ENCODE results near the gene SLC1A2. TPM values are rescaled to one million over a fixed set of nuclear protein-coding genes. Genes with fewer than 3 reads are reported as not detected.

The SLC1A2 gene
- total and polyA plus RNA-seq, 2 experiments from 2014 or later = 0.70 to 2.8 TPM

- Histone ChIP-seq H3K79me2 (replicated peaks; ENCODE audit: insufficient read depth) (no peaks in the 10 kb centered on the region), H4K20me1 (replicated peaks; ENCODE audit: insufficient read depth) (no peaks in the 10 kb centered on the region), H3K27me3 (ENCODE audit: insufficient read depth) (no peaks in the 10 kb centered on the region), H3K9me2 (ENCODE audit: insufficient read depth) (no peaks in the 10 kb centered on the region), H3K4me3 (no peak overlapping the region), H3K36me3 (ENCODE audit: insufficient read depth) (no peaks in the 10 kb centered on the region), H3K4me2 (no peak overlapping the region), H3K4me1 (ENCODE audit: insufficient read depth) (no peaks in the 10 kb centered on the region), H3F3A (replicated peaks; ENCODE audit: low read depth) (no peaks in the 10 kb centered on the region), H2AFZ (no peak overlapping the region), H3K27ac (ENCODE audit: low read depth) (no peak overlapping the region)
- Mint-ChIP-seq H3K4me3 (no peak overlapping the region), H3K9me3 (no peaks in the 10 kb centered on the region; the same call in 2 of the 3 replicates), H3K27ac (no peak overlapping the region), H3K27me3 (ENCODE audit: insufficient read depth, low read depth, poor library complexity) (peaks cover 6% of the 10 kb centered on the region), H3K4me1 (no peaks in the 10 kb centered on the region), H3K36me3 (ENCODE audit: low read depth) (no peaks in the 10 kb centered on the region)
- no peak for DNase-seq (ENCODE audit: low spot score)
- TF ChIP-seq CTCF (conservative IDR thresholded peaks at IDR 0.05; ENCODE audit: low read depth in 2 of 2) (no peak), ETS1 (IDR thresholded peaks at IDR 0.05) (no peak), REST (IDR thresholded peaks at IDR 0.05; ENCODE audit: unreplicated experiment) (no peak), NANOG (IDR thresholded peaks at IDR 0.05; ENCODE audit: borderline replicate concordance) (no peak), STAT1 (IDR thresholded peaks at IDR 0.05; ENCODE audit: unreplicated experiment) (no peak), EZH2phosphoT487 (IDR thresholded peaks at IDR 0.05; ENCODE audit: unreplicated experiment) (no peak), JUNB (IDR thresholded peaks at IDR 0.05; ENCODE audit: unreplicated experiment) (no peak), ZNF331 (CRISPR knock-in tag; IDR thresholded peaks at IDR 0.05; ENCODE audit: low read depth) (no peak), POLR2AphosphoS5 (IDR thresholded peaks at IDR 0.05; ENCODE audit: low read depth) (no peak), CREB1 (CRISPR knock-in tag; IDR thresholded peaks at IDR 0.05; ENCODE audit: low read depth) (no peak), ZNF114 (CRISPR knock-in tag; IDR thresholded peaks at IDR 0.05) (no peak), EZH2 (IDR thresholded peaks at IDR 0.05; ENCODE audit: low read depth, unreplicated experiment) (no peak)
- ATAC-seq = no peak
These were observed 17.4 kb upstream of the SLC1A2 start for GRCh38 chr11:35436581-35437250.

Data from GM23338 (cell line).